PC-9 (cell line): ENCODE results near the gene EML6. TPM values are rescaled to one million over a fixed set of nuclear protein-coding genes. Genes with fewer than 3 reads are reported as not detected.

Source experiments
- BruUV-seq: library from RNA; stranded (reverse); fragments of 400-500 nt; replicated peaks from 2 replicates; lab custom pipeline; 2021; lab: Mats Ljungman, UMichigan
- CTCF ChIA-PET: fragments of 300-600 bp; sonication (Branson Sonifier 250); formaldehyde crosslinking; loops from one replicate; lab custom pipeline; 2022; ENCODE audit warnings: antibody characterized with exemption; lab: Charles Lee
- POLR2A ChIA-PET: fragments of 300-600 bp; sonication (Branson Sonifier 250); formaldehyde crosslinking; loops from one replicate; lab custom pipeline; 2022; ENCODE audit warnings: antibody characterized with exemption; ENCODE audit not compliant: unreplicated experiment; lab: Charles Lee
- DNase-seq, 2 experiments: peaks; one replicate each; pipeline versions ENCODE4 v3.0.0 to v3.0.0-alpha.2; 2015 to 2022; ENCODE audit warnings: mixed read lengths in 1 of 2
- H2AFZ ChIP-seq: fragments of 200-600 bp; sonication (generic); 2 replicates; pipeline ENCODE4 v1.8.1; 2017; ENCODE audit warnings: antibody characterized with exemption
- H3F3A ChIP-seq: fragments of 200-600 bp; sonication (generic); 2 replicates; pipeline ENCODE4 v1.8.1; 2017; ENCODE audit warnings: antibody characterized with exemption, mild to moderate bottlenecking, low read depth; ENCODE audit not compliant: insufficient read depth
- H3K27ac ChIP-seq: fragments of 200-600 bp; sonication (generic); 2 replicates; pipeline ENCODE4 v1.6.1; 2016; ENCODE audit warnings: mixed run types
- H3K27me3 ChIP-seq: fragments of 200-600 bp; sonication (generic); 2 replicates; pipeline ENCODE4 v1.6.1; 2016; ENCODE audit warnings: low read depth, mixed run types; ENCODE audit not compliant: insufficient read depth
- H3K36me3 ChIP-seq: fragments of 200-600 bp; sonication (generic); 2 replicates; pipeline ENCODE4 v1.6.1; 2016; ENCODE audit warnings: low read depth, mixed run types
- H3K4me1 ChIP-seq: fragments of 200-600 bp; sonication (generic); replicated peaks from 2 replicates; pipeline ENCODE4 v1.6.1; 2016; ENCODE audit warnings: mixed run types; ENCODE audit not compliant: insufficient read depth
- H3K4me2 ChIP-seq: fragments of 200-600 bp; sonication (generic); 2 replicates; pipeline ENCODE4 v1.6.1; 2017; ENCODE audit warnings: mixed run types
- H3K4me3 ChIP-seq: fragments of 200-600 bp; sonication (generic); 2 replicates; pipeline ENCODE4 v1.6.1; 2016; ENCODE audit warnings: mixed run types
- H3K79me2 ChIP-seq: fragments of 200-600 bp; sonication (generic); 2 replicates; pipeline ENCODE4 v1.6.1; 2017; ENCODE audit warnings: low read depth, mixed run types
- H3K9me2 ChIP-seq: fragments of 200-600 bp; sonication (generic); 2 replicates; pipeline ENCODE4 v1.8.1; 2017; ENCODE audit warnings: mild to moderate bottlenecking; ENCODE audit not compliant: insufficient read depth
- H3K9me3 ChIP-seq: fragments of 200-600 bp; sonication (generic); 2 replicates; pipeline ENCODE4 v1.8.1; 2016; ENCODE audit warnings: low read depth; ENCODE audit not compliant: insufficient read depth
- H4K20me1 ChIP-seq: fragments of 200-600 bp; sonication (generic); 2 replicates; pipeline ENCODE4 v1.8.1; 2017; ENCODE audit not compliant: insufficient read depth
- EZH2 ChIP-seq: fragments of 200-600 bp; sonication (generic); IDR thresholded peaks from 2 replicates; pipeline ENCODE4 v1.8.0; 2017; ENCODE audit warnings: antibody characterized with exemption, low read depth
- intact Hi-C: fragments of 100-400 bp; cut with micrococcal nuclease; formaldehyde crosslinking; loops from one replicate; pipeline ENCODE4 v1.10.0; 2022; ENCODE audit not compliant: unreplicated experiment
- total RNA-seq: library from RNA; stranded (reverse); gene quantifications from 2 replicates; pipeline ENCODE4 v1.2.3, GENCODE V29; 2021
- TF ChIP-seq, protein P1 (sequence below): fragments of 200-600 bp; sonication (generic); conservative IDR thresholded peaks from 2 replicates; pipeline ENCODE4 v1.6.1; 2017; ENCODE audit warnings: mixed run types, antibody characterized with exemption, mild to moderate bottlenecking, moderate library complexity

The EML6 gene
- total RNA-seq, 1 experiment from 2014 or later = 3.7 TPM

DNA sequence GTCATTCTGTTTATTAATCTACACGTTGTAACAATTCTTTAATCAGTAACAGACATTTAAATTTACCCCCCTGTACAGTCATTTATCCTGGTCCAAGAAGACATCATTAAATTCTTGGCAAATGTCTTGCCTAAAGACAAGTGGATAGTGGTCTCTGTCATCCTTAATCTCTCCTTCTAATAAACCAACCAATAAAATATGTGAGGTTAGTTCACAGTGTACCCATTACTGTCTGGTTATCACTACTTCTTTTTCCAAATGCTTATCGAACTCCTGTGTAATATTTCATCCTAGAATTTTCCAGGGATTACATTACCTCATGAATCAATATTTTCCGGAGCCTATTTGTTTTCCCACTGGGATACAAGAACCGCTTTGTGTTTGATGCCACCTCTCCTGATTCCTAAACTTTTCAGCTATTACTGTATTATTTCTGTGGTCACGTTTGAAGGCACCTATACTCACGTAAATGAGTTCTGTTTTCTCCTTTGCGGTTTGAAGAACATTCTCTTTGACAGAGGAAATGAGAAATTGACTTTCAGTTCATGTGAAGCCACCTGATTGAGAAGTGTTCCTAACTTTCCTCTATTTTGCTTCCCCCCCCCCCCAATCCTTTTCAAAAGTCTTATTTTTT lies 195.3 kb downstream of the EML6 start:
- ChIA-PET POLR2A (no interaction called here), CTCF (no interaction called here)
- H3K4me3 ChIP-seq = no peak overlapping the region
- no peak for TF ChIP-seq EZH2
- H4K20me1 ChIP-seq = no peaks in the 10 kb centered on the region
- H3K4me2 ChIP-seq = no peak overlapping the region
- no peak overlapping the region for H3K27ac ChIP-seq
- H3K36me3 ChIP-seq = peaks cover 11% of the 10 kb centered on the region; the same call in 1 of the 2 replicates
- no peaks in the 10 kb centered on the region for H3K9me2 ChIP-seq
- no TSS peak for BruUV-seq
- no peaks in the 10 kb centered on the region for H3K4me1 ChIP-seq
- no peak for DNase-seq
- H3F3A ChIP-seq = no peaks in the 10 kb centered on the region
- H3K27me3 ChIP-seq = no peaks in the 10 kb centered on the region
- H3K9me3 ChIP-seq = peaks cover 8% of the 10 kb centered on the region; the same call in 1 of the 2 replicates
- intact Hi-C loops = no loop called here
- H3K79me2 ChIP-seq = no peaks in the 10 kb centered on the region
- no peak overlapping the region for H2AFZ ChIP-seq

GRCh38 chr2:54920660-54921059 lies 197.2 kb downstream of the EML6 start:
- Histone ChIP-seq H3K4me3 (no peak overlapping the region), H2AFZ (no peak overlapping the region), H3K27ac (no peak overlapping the region), H4K20me1 (no peaks in the 10 kb centered on the region), H3K9me3 (peaks cover 8% of the 10 kb centered on the region; the same call in 1 of the 2 replicates), H3K9me2 (no peaks in the 10 kb centered on the region), H3K4me2 (no peak overlapping the region), H3K36me3 (peaks cover 11% of the 10 kb centered on the region; the same call in 1 of the 2 replicates), H3K4me1 (no peaks in the 10 kb centered on the region), H3F3A (no peaks in the 10 kb centered on the region), H3K27me3 (no peaks in the 10 kb centered on the region), H3K79me2 (no peaks in the 10 kb centered on the region)
- ChIA-PET POLR2A (no interaction called here), CTCF (no interaction called here)
- no peak for DNase-seq
- TF ChIP-seq EZH2 = no peak
- TF ChIP-seq, protein P1, sequence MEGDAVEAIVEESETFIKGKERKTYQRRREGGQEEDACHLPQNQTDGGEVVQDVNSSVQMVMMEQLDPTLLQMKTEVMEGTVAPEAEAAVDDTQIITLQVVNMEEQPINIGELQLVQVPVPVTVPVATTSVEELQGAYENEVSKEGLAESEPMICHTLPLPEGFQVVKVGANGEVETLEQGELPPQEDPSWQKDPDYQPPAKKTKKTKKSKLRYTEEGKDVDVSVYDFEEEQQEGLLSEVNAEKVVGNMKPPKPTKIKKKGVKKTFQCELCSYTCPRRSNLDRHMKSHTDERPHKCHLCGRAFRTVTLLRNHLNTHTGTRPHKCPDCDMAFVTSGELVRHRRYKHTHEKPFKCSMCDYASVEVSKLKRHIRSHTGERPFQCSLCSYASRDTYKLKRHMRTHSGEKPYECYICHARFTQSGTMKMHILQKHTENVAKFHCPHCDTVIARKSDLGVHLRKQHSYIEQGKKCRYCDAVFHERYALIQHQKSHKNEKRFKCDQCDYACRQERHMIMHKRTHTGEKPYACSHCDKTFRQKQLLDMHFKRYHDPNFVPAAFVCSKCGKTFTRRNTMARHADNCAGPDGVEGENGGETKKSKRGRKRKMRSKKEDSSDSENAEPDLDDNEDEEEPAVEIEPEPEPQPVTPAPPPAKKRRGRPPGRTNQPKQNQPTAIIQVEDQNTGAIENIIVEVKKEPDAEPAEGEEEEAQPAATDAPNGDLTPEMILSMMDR = no peak
- BruUV-seq = no TSS peak
- intact Hi-C loops = no loop called here

GRCh38 chr2:54924121-54924520 lies 200.7 kb downstream of the EML6 start:
- no peak for DNase-seq
- ChIA-PET CTCF (no interaction called here), POLR2A (interaction anchor here (0.7 kb wide), 1 partner anchor 55 kb away, joined by 4 read pairs; no protein-coding TSS in a partner anchor)
- intact Hi-C loops = no loop called here
- H2AFZ ChIP-seq = no peak overlapping the region
- no peaks in the 10 kb centered on the region for H4K20me1 ChIP-seq
- TF ChIP-seq, protein P1 = no peak
- TF ChIP-seq EZH2 = no peak
- H3K27me3 ChIP-seq = no peaks in the 10 kb centered on the region
- H3K27ac ChIP-seq = no peak overlapping the region
- H3K36me3 ChIP-seq = peaks cover 11% of the 10 kb centered on the region; the same call in 1 of the 2 replicates
- H3K9me3 ChIP-seq = peaks cover 8% of the 10 kb centered on the region; the same call in 1 of the 2 replicates
- H3K4me1 ChIP-seq = no peaks in the 10 kb centered on the region
- H3K4me3 ChIP-seq = no peak overlapping the region
- H3F3A ChIP-seq = no peaks in the 10 kb centered on the region
- no peaks in the 10 kb centered on the region for H3K9me2 ChIP-seq
- H3K79me2 ChIP-seq = no peaks in the 10 kb centered on the region
- no TSS peak for BruUV-seq
- no peak overlapping the region for H3K4me2 ChIP-seq
